HepG2 (cell line): ENCODE results near the gene APC2. TPM values are rescaled to one million over a fixed set of nuclear protein-coding genes. Genes with fewer than 3 reads are reported as not detected.

Source experiments
- ATM ChIP-seq: fragments of 450-650 bp; IDR thresholded peaks from 2 replicates; pipeline ENCODE4 v1.7.1; 2017; ENCODE audit warnings: mild to moderate bottlenecking, borderline replicate concordance
- BATF2 ChIP-seq: sonication (generic); formaldehyde crosslinking; IDR thresholded peaks from 2 replicates; pipeline ENCODE4 v1.8.0; 2022; ENCODE audit warnings: mild to moderate bottlenecking, missing genetic modification reagents, moderate library complexity
- CAMTA2 ChIP-seq: sonication (generic); formaldehyde crosslinking; IDR thresholded peaks from 2 replicates; pipeline ENCODE4 v1.4.0; 2020; ENCODE audit warnings: mild to moderate bottlenecking, missing genetic modification reagents, borderline replicate concordance
- ELF4 ChIP-seq: sonication (generic); formaldehyde crosslinking; IDR thresholded peaks from 2 replicates; pipeline ENCODE4 v1.5.0; 2020; ENCODE audit warnings: missing genetic modification reagents, mild to moderate bottlenecking, moderate library complexity, borderline replicate concordance
- FOSL1 ChIP-seq: sonication (generic); formaldehyde crosslinking; IDR thresholded peaks from 2 replicates; pipeline ENCODE4 v1.9.0; 2021; ENCODE audit warnings: missing genetic modification reagents, borderline replicate concordance
- KLF12 ChIP-seq: sonication (generic); formaldehyde crosslinking; IDR thresholded peaks from 2 replicates; pipeline ENCODE4 v1.4.0; 2020; ENCODE audit warnings: missing genetic modification reagents, borderline replicate concordance
- MAX ChIP-seq: IDR thresholded peaks from 2 replicates; pipeline ENCODE4 v1.6.1; 2012; ENCODE audit warnings: inconsistent platforms
- NFE2L1 ChIP-seq: sonication (generic); formaldehyde crosslinking; IDR thresholded peaks from 2 replicates; pipeline ENCODE4 v1.4.0; 2020; ENCODE audit warnings: missing genetic modification reagents, mild to moderate bottlenecking, borderline replicate concordance
- PAWR ChIP-seq: sonication (generic); formaldehyde crosslinking; IDR thresholded peaks from 2 replicates; pipeline ENCODE4 v1.4.0; 2020; ENCODE audit warnings: missing genetic modification reagents, mild to moderate bottlenecking, borderline replicate concordance
- POGZ ChIP-seq: sonication (generic); formaldehyde crosslinking; IDR thresholded peaks from 2 replicates; pipeline ENCODE4 v1.4.0; 2020; ENCODE audit warnings: mild to moderate bottlenecking, missing genetic modification reagents
- PPARG ChIP-seq: conservative IDR thresholded peaks from 2 replicates; pipeline ENCODE4 v1.6.1; 2016; ENCODE audit warnings: missing biosample characterization, missing genetic modification reagents
- RBFOX2 ChIP-seq: fragments of 200-400 bp; formaldehyde crosslinking; IDR thresholded peaks from 2 replicates; pipeline ENCODE4 v1.6.1; 2017; ENCODE audit warnings: low read depth, mild to moderate bottlenecking, low read length
- TRIM22 ChIP-seq: fragments of 450-650 bp; IDR thresholded peaks from 2 replicates; pipeline ENCODE4 v1.6.1; 2017
- ZBTB40 ChIP-seq, 2 experiments: fragments of 450-650 bp in 1 of 2; sonication (generic) in 1 of 2; formaldehyde crosslinking in 1 of 2; IDR thresholded peaks; 2 replicates each; pipeline versions ENCODE4 v1.6.1 to v1.8.0; 2016 to 2022; ENCODE audit warnings: antibody characterized with exemption in 1 of 2, mild to moderate bottlenecking in 1 of 2, missing genetic modification reagents in 1 of 2
- ZIK1 ChIP-seq: sonication (generic); formaldehyde crosslinking; IDR thresholded peaks from 2 replicates; pipeline ENCODE4 v1.5.0; 2020; ENCODE audit warnings: mild to moderate bottlenecking, low read depth, missing genetic modification reagents, borderline replicate concordance
- ZNF232 ChIP-seq: sonication (generic); formaldehyde crosslinking; IDR thresholded peaks from 2 replicates; pipeline ENCODE4 v1.4.0; 2020; ENCODE audit warnings: missing genetic modification reagents, borderline replicate concordance
- ZNF432 ChIP-seq: sonication (generic); formaldehyde crosslinking; IDR thresholded peaks from 2 replicates; pipeline ENCODE4 v1.5.0; 2020; ENCODE audit warnings: missing genetic modification reagents, mild to moderate bottlenecking, borderline replicate concordance
- polyA plus RNA-seq, 8 experiments: library from polyadenylated mRNA; depleted of rRNA in 3 of 8; stranded (reverse) in 7 of 8; unstranded in 1 of 8; fragments of >200 nt; fragmentation: Illumina TruSeq in 4 of 8; extraction: Trizol in 4 of 8; gene quantifications; 2 replicates each; pipeline versions ENCODE4 v1.2.1 to v1.2.3, GENCODE V29; 2011 to 2016; ENCODE audit warnings: low read depth in 4 of 8, missing spikeins in 1 of 8, mixed read lengths in 1 of 8; ENCODE audit not compliant: insufficient read depth in 1 of 8
- total RNA-seq, 5 experiments: library from RNA; depleted of rRNA; stranded (reverse); fragments of >200 nt; fragmentation: Illumina TruSeq; extraction: Trizol; gene quantifications; 2 replicates each; pipeline ENCODE4 v1.2.3, GENCODE V29; 2016; ENCODE audit warnings: low read depth in 1 of 5

Gene APC2
- total and polyA plus RNA-seq, 2 of the 13 experiments (the other 11 are each of a cell fraction or from before 2014, with no cell fraction given), result 0.08 to 0.22 TPM

DNA sequence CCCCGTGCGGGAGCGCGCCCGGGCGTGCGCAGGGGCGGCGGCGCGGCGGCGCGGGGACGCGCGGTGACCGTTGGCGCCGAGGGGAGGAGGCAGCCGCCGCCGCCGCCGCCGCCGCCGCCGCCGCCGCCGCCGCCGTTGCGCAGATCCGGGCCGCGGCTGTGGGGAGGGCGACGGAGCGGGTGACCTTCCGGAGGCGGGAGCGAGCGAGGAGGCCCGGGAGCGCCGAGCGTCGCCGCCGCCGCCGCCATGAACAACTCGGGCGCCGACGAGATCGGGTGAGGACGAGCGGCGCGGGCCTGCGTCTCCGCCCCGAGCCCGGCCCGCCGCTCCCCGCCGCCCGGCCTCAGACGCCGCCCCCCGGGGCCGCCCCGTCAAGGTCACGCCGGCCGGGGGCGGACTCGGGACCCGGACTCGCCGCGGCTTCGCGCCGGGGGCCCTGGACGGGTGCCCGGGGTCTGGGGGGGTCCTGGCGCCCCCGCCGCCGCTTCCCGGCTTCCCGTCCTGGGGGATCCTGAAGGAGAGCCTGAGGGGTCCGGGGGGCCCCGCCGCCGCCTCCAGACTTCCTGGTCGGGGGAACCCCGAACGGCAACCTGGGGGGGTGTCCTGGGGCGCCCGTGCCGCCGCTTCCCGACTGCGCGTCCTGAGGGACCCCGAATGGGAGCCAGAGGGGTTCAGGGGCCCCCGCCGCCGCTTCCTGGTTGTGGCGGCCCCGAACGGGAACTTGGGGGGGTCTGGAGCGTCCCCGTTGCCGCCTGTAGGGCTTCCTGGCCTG, 42.2 kb upstream of the APC2 start, which contains the start of gene DAZAP1 (continued):
- no peak for TF ChIP-seq PPARG
- TF ChIP-seq RBFOX2, result peak; percentile 39
- TF ChIP-seq FOSL1, result no peak
- no peak for TF ChIP-seq NFE2L1 (CRISPR knock-in tag)
- TF ChIP-seq ZNF232 (CRISPR knock-in tag), result no peak
- TF ChIP-seq TRIM22, result no peak
- peak; percentile 11; the same call in 1 of the 2 replicates for TF ChIP-seq POGZ (CRISPR knock-in tag)
- no peak for TF ChIP-seq ATM
- TF ChIP-seq KLF12 (CRISPR knock-in tag), result no peak
- no peak for TF ChIP-seq PAWR (CRISPR knock-in tag)
- TF ChIP-seq MAX, result peak; percentile 61; the same call in 1 of the 2 replicates
- no peak for TF ChIP-seq ZBTB40 (IDR thresholded peaks at IDR 0.05)
- no peak for TF ChIP-seq ZBTB40 (CRISPR knock-in tag; IDR thresholded peaks at IDR 0.05)
- no peak for TF ChIP-seq CAMTA2 (CRISPR knock-in tag)
- TF ChIP-seq ELF4 (CRISPR knock-in tag), result no peak
- no peak; the same call in none of the 2 replicates for TF ChIP-seq ZIK1 (CRISPR knock-in tag)
- no peak for TF ChIP-seq ZNF432 (CRISPR knock-in tag)
- TF ChIP-seq BATF2, result no peak
